ENCODE data around the gene SPATA6. TPM values are rescaled to one million over a fixed set of nuclear protein-coding genes. Genes with fewer than 3 reads are reported as not detected.

Gene SPATA6
- total and polyA plus RNA-seq, 3 donors from 2014 or later = 44.5 to 268 (median 138) TPM

DNA sequence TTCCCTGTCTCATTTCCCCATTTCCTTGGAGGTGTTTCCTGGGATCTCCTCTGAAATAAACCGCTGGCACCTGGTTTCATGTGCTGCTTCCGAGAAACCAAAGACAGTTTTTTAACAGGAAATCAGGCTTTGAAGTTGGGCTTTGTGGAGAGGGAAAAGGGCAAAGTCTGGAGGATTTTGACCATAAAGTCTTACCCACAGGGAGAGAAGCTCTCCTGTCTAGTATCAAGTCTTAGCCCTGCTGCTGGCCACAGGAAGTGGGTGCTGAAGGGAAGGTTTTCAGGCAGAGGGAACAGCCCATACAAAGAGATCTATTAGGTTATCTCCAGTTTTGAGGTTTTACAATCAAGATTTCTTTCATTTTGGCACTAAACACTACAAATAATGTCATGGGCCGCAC lies 220.2 kb downstream of the SPATA6 start:
- Histone ChIP-seq H3K27ac (no peak overlapping the region), H3K36me3 (ENCODE audit: low read depth, missing control alignments) (no peaks in the 10 kb centered on the region), H3K4me3 (no peak overlapping the region), H3K27me3 (no peaks in the 10 kb centered on the region), H3K9me3 (no peaks in the 10 kb centered on the region), H3K4me1 (no peaks in the 10 kb centered on the region)
- 94 to 96% methylated on average over 3 of the region's 3 CpGs for WGBS, 2 donors
- TF ChIP-seq, protein P1, sequence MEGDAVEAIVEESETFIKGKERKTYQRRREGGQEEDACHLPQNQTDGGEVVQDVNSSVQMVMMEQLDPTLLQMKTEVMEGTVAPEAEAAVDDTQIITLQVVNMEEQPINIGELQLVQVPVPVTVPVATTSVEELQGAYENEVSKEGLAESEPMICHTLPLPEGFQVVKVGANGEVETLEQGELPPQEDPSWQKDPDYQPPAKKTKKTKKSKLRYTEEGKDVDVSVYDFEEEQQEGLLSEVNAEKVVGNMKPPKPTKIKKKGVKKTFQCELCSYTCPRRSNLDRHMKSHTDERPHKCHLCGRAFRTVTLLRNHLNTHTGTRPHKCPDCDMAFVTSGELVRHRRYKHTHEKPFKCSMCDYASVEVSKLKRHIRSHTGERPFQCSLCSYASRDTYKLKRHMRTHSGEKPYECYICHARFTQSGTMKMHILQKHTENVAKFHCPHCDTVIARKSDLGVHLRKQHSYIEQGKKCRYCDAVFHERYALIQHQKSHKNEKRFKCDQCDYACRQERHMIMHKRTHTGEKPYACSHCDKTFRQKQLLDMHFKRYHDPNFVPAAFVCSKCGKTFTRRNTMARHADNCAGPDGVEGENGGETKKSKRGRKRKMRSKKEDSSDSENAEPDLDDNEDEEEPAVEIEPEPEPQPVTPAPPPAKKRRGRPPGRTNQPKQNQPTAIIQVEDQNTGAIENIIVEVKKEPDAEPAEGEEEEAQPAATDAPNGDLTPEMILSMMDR (IDR thresholded peaks at IDR 0.05) = no peak
- TF ChIP-seq POLR2A (IDR thresholded peaks at IDR 0.05) = no peak
- DNase-seq = no peak
- intact Hi-C loops (cut with DNase I; ENCODE audit: low total_unique reads) = no loop called here

DNA sequence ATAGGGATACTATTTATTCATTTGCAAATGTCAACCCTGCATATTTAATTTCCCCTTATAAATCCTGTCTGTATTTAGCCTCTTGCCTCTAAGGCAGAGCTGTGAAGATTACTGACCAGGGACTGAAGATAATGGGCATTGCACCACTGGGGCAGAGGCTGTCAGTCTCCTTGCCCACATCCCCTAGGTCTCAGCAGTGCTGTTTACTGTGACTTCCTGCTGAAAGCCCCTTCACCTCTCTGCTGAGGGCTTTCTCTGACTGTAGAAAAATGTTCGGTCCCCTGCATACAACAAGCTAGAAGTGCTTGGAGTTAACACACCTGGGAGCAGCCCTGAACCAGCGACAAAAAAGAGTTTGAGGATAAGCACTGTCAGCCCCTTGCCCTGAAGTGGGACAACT lies 220.7 kb downstream of the SPATA6 start:
- Histone ChIP-seq H3K4me1 (no peaks in the 10 kb centered on the region), H3K27ac (no peak overlapping the region), H3K36me3 (ENCODE audit: low read depth, missing control alignments) (no peaks in the 10 kb centered on the region), H3K4me3 (no peak overlapping the region), H3K27me3 (no peaks in the 10 kb centered on the region), H3K9me3 (no peaks in the 10 kb centered on the region)
- DNase-seq = no peak
- WGBS, 2 donors = 83 to 89% methylated on average over 2 of the region's 2 CpGs
- intact Hi-C loops (cut with DNase I; ENCODE audit: low total_unique reads) = no loop called here
- no peak for TF ChIP-seq POLR2A (IDR thresholded peaks at IDR 0.05)
- TF ChIP-seq, protein P1 (IDR thresholded peaks at IDR 0.05) = no peak

DNA sequence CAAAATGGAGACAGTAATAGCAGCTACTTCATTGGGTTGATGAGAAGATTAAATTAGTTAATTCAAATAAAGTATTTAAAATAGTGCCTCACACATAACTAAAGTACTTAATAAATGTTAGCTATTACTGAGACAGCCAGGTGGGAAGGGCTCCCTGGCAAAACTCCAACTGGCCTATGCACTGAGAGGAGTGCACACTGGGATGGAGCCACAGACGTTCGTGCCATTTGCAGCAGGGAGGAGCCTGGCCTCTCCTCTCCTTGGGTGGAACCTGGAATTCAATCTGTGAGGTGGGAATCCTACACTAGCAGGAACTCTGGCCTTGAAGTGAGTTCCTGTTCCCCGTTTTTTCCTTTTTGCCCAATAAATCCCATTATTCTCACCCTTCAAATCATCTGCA lies 221.4 kb downstream of the SPATA6 start:
- Histone ChIP-seq H3K4me1 (no peaks in the 10 kb centered on the region), H3K36me3 (ENCODE audit: low read depth, missing control alignments) (no peaks in the 10 kb centered on the region), H3K9me3 (no peaks in the 10 kb centered on the region), H3K27me3 (no peaks in the 10 kb centered on the region), H3K27ac (no peak overlapping the region), H3K4me3 (no peak overlapping the region)
- WGBS, 2 donors = 46% methylated on average over 3 of the region's 3 CpGs
- intact Hi-C loops (cut with DNase I; ENCODE audit: low total_unique reads) = no loop called here
- TF ChIP-seq, protein P1 (IDR thresholded peaks at IDR 0.05) = no peak
- TF ChIP-seq POLR2A (IDR thresholded peaks at IDR 0.05) = no peak
- DNase-seq = no peak

DNA sequence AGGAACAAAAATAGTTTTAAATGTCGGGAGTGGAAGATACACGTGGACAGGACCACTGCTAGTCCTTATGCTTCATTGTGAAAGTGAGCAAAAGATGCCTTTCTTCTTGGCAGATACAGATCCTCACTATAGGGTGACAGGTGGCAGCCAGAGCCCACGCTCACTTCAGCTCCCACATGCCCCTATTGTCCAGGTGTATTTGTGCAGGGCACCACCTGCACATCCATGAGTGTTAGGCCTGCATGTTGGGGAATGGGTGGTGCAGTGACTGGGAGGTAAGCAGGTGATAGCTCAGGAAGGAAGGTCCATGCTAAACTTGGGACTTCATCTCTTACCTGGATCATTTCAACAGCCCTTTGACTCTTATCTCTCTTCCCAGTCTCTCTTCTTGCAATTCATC lies 222.1 kb downstream of the SPATA6 start:
- no peaks in the 10 kb centered on the region for H3K27me3 ChIP-seq
- TF ChIP-seq POLR2A (IDR thresholded peaks at IDR 0.05) = no peak
- TF ChIP-seq, protein P1 (IDR thresholded peaks at IDR 0.05) = no peak
- 96% methylated on average over 3 of the region's 3 CpGs for WGBS, 2 donors
- H3K27ac ChIP-seq = no peak overlapping the region
- no peaks in the 10 kb centered on the region for H3K36me3 ChIP-seq (ENCODE audit: low read depth, missing control alignments)
- DNase-seq = no peak
- intact Hi-C loops (cut with DNase I; ENCODE audit: low total_unique reads) = no loop called here
- H3K4me3 ChIP-seq = no peak overlapping the region
- H3K4me1 ChIP-seq = no peaks in the 10 kb centered on the region
- no peaks in the 10 kb centered on the region for H3K9me3 ChIP-seq

DNA sequence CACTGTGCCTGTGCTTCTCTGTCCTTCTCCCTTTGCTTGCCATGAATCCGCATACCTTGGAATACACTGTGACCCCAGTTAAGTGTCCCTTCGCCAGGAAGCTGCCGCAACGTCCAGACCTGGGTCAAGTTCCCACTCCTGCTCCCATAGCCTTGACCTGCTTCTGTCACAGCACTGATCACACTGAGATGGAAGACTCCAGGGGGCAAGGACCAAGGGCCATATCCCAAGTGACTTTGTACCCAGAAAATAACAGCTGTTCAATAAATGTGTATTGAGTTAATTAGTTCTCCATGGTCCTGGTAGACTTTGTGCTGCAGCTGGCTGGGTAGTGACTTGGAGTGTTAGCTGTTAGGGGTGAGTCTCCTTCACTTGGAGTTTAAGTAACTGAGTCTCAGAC lies 223.6 kb downstream of the SPATA6 start:
- WGBS, 2 donors = 72 to 73% methylated on average over 4 of the region's 4 CpGs
- H3K4me3 ChIP-seq = no peak overlapping the region

More for the DNA sequence above, 223.6 kb downstream of the SPATA6 start:
- Histone ChIP-seq H3K27ac (no peak overlapping the region), H3K4me1 (no peaks in the 10 kb centered on the region), H3K36me3 (ENCODE audit: low read depth, missing control alignments) (no peaks in the 10 kb centered on the region), H3K27me3 (no peaks in the 10 kb centered on the region), H3K9me3 (no peaks in the 10 kb centered on the region)
- TF ChIP-seq, protein P1 (IDR thresholded peaks at IDR 0.05) = no peak
- TF ChIP-seq POLR2A (IDR thresholded peaks at IDR 0.05) = no peak
- no peak for DNase-seq
- intact Hi-C loops (cut with DNase I; ENCODE audit: low total_unique reads) = no loop called here

All from testis (tissue), 3 donors.